ENCODE results near the gene LZTR1.

The LZTR1 gene

DNA sequence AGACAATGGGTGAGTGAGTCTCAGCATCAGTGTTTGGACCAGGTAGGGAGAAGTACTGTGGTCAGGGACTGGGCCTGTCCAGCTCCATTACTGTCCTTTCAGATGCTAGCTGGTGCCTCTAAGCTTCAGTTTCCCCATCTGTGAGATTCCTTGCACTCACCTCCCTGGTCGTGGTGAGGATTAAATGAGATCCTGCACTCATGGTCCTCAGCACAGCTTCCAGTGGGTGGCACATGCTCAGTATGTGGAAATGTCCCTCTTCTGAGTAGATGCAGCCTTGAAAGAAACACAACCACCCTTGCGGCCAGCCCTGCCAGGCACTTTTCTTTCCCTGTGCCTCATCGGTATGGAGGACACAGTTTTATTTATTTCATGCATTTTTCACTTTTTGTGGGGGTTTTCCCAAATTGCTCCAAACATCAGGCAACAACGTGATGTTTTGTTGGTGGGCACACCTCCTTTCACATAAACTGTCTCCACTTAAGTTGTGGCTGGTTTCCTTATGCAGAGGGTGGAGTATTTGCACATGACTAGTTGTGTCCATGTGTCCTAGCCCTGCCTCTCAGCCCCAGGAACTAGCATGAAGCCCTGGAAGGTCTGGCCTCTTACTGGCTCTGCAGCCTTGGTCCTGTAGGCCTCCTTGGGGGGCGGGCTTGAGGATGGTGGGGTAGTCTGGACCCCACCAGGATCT, 1.1 kb downstream of the LZTR1 start:
- no peak for TF ChIP-seq CTCF (IDR thresholded peaks at IDR 0.05; ENCODE audit: extremely low read depth, missing control alignments)

GRCh38 chr22:20985720-20986119, 3.6 kb downstream of the LZTR1 start:
- no peak for TF ChIP-seq CTCF (IDR thresholded peaks at IDR 0.05; ENCODE audit: extremely low read depth, missing control alignments)
- DNase-seq (ENCODE audit: low spot score): no peak

More for the DNA sequence above, 1.1 kb downstream of the LZTR1 start:
- no peak for DNase-seq (ENCODE audit: low spot score)

GRCh38 chr22:20986365-20986764, 4.3 kb downstream of the LZTR1 start:
- no peak for TF ChIP-seq CTCF (IDR thresholded peaks at IDR 0.05; ENCODE audit: extremely low read depth, missing control alignments)
- no peak for DNase-seq (ENCODE audit: low spot score)

- no peak for TF ChIP-seq CTCF (IDR thresholded peaks at IDR 0.05; ENCODE audit: extremely low read depth, missing control alignments)
- DNase-seq (ENCODE audit: low spot score): no peak
These were observed 5.3 kb downstream of the LZTR1 start for GRCh38 chr22:20987375-20987774.

DNA sequence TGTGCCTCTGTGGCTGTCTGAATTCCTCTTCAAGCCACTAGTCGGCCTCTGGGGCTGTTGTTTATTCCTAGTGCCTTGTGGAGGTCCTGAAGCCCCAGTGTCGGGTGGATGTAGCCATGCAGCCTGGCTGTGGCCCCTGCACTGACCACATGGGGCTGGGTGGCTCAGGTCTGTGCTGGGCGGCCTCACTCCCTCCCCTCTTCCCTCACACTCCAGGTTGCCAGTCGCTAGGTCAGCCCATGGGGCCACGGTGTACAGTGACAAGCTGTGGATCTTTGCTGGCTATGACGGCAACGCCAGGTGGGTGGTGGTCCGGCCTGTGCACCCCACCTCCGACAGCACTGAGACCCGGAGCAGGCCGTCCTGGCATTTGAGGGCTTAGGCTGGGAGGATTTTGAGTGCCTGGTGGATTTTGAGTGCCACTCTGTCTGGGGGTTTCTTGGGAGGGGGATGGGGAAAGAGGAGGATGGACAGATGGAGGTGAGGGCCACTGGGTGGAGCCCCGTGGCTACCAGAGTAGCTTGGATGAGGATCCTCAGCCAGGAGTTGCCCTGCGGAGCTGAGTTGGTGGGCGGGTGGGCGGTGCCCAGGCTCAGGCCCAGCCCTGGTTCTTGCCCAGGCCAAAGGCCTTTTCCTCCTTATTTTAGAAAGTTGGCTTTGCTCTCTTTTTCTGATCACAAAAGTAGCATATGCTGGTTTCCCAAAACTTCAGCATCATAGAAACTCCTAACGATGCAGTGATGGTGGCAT, 6.7 kb downstream of the LZTR1 start:
- TF ChIP-seq CTCF (IDR thresholded peaks at IDR 0.05; ENCODE audit: extremely low read depth, missing control alignments): no peak
- DNase-seq (ENCODE audit: low spot score): no peak

DNA sequence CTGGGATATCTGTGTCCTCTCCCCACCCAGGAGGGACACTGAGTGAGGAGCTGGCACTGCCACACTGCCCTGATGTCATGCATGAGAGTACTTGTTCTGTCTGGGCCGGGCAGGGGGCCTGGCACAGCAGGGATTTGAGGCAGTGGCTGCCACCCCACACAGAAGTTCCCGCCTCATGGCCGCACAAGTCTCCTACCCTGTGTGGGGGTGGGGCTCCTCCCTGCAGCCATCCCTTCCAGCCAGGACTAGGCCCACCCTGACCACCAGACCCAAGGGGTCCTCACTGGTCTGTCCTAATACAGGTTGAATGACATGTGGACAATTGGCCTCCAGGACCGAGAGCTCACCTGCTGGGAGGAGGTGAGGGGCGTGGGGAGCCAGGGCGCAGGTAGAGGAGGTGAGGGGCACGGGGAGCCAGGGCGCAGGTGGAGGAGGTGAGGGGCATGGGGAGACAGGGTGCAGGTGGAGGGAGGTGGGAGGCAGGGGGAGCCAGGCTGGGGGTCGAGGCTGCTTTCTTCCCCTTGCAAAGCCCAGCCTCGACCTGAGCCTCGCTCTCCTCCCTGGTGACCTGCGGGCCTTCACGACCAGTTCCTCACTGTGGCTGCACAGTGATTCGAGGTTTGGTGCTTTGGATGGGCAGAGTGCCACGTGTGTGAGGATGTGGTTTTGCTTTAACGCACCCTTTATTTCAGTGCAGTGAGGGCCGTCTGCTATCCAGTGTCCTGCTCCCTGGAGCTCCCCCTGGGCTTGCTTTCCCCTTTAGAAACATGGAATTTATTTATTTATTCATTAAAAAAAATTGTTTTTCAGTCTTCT, 7.4 kb downstream of the LZTR1 start:
- TF ChIP-seq CTCF (IDR thresholded peaks at IDR 0.05; ENCODE audit: extremely low read depth, missing control alignments): no peak
- DNase-seq (ENCODE audit: low spot score): no peak
